HFF-Myc (cell line): ENCODE measurements around the gene AMOTL1.

Experiments used
- DNase-seq: peaks from one replicate; pipeline ENCODE4 v3.0.0-alpha.2; 2011; ENCODE audit warnings: low read depth; ENCODE audit errors: extremely low read depth
- H3K4me3 ChIP-seq: replicated peaks from 2 replicates; pipeline ENCODE4 v1.5.1; 2011; ENCODE audit warnings: low read depth, mild to moderate bottlenecking, control low read depth, low read length
- CTCF ChIP-seq: IDR thresholded peaks from 2 replicates; pipeline ENCODE4 v1.5.1; 2012; ENCODE audit warnings: mild to moderate bottlenecking, low read depth, low read length, control low read depth; ENCODE audit errors: missing control alignments

AMOTL1 gene

GRCh38 chr11:94742665-94743064 is 25.5 kb upstream of the AMOTL1 start:
- H3K4me3 ChIP-seq = no peak overlapping the region
- TF ChIP-seq CTCF = no peak
- DNase-seq = no peak

GRCh38 chr11:94746721-94747120 is 21.4 kb upstream of the AMOTL1 start:
- no peak for DNase-seq
- no peak overlapping the region for H3K4me3 ChIP-seq
- TF ChIP-seq CTCF = no peak

GRCh38 chr11:94747146-94747545 is 21.0 kb upstream of the AMOTL1 start:
- DNase-seq = no peak
- no peak overlapping the region for H3K4me3 ChIP-seq
- no peak for TF ChIP-seq CTCF

DNA sequence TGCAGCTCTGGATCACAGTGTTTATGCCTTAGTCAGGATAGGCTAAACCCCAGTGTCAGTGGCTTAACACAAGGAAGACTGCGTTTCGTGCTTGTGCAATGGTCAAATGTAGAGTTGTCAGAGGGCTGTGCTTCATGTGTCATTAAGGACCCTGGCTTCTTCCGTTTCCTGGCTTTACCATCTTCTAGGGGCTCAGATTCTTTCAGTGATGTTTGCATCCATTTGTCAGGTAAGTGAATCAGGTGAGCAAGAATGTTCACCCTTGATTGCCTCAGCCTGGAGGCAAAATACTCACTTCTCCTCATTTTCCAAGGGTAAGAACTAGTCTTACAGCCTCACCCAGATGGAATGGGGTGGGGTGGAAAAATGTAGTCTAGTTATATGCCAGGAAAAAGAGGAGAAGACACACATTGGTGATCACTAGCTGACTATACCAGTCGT is 20.5 kb upstream of the AMOTL1 start:
- H3K4me3 ChIP-seq = no peak overlapping the region
- no peak for DNase-seq
- no peak for TF ChIP-seq CTCF

GRCh38 chr11:94749369-94749768 is 18.8 kb upstream of the AMOTL1 start:
- H3K4me3 ChIP-seq = no peak overlapping the region
- no peak for TF ChIP-seq CTCF
- no peak for DNase-seq

DNA sequence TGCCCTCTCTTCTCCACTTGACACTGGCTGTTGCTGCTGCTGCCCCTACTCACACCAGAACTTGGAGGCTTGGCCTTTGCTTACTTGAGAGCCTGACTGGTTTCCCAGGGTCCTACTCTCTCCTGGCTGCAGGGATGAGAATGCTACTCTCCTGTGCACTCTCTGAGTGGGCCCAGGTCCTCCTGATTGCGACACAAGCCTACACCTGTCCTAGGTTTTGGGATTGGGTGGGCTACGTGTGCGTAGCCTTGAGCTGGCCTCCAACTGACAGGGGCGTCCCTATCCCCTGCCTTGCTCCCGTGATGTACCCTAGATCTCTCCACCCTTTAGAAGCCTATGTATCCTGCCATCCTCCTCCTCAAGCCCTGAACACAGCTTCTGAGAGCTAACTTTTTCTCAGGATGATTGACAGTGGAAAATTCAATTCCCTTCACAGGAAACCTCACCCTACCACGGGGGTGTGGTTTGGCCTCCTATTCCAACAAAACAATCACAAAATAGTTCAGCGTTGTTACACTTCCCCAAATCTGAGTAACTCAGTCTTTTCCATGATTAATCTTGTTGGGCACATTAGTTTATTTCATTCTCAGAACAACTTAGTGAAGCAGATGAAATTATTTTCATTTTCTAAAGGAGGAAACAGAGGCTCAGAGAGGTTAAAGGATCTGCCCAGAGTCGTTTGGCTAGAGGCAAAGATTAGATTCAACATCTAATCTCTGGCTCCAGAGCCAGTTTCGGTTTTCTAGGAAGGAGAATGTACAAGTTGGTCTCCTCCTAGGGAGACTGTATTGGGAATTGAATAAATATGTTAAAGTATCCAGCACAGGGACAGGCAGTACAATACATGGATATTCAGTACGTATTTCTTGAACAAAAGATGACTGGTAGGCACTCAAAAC is 17.6 kb upstream of the AMOTL1 start:
- no peak overlapping the region for H3K4me3 ChIP-seq
- TF ChIP-seq CTCF = no peak
- DNase-seq = no peak
